Mesenchymal stem cell (in vitro differentiated cells and primary cell): ENCODE measurements around the gene ATF7.

Experiments used
- DNase-seq: peaks from one replicate; pipeline ENCODE4 v3.0.0-alpha.2; 2013
- H2AFZ ChIP-seq: one replicate; pipeline ENCODE4 v1.6.1; 2013; ENCODE audit warnings: low read depth, mild to moderate bottlenecking, control low read depth, inconsistent platforms, low read length, moderate library complexity
- H2AK5ac ChIP-seq: 2 replicates; pipeline ENCODE4 v1.6.1; 2013; ENCODE audit warnings: low read length, moderate library complexity, mild to moderate bottlenecking, inconsistent platforms; ENCODE audit not compliant: severe bottlenecking
- H2BK120ac ChIP-seq: one replicate; pipeline ENCODE4 v1.6.1; 2013; ENCODE audit warnings: low read depth, mild to moderate bottlenecking, inconsistent platforms, low read length, moderate library complexity
- H2BK12ac ChIP-seq, 2 experiments: one replicate each; pipeline ENCODE4 v1.6.1; 2013; ENCODE audit warnings: inconsistent platforms in 2 of 2, low read length in 2 of 2, mild to moderate bottlenecking in 2 of 2, moderate library complexity in 2 of 2, control low read depth in 1 of 2
- H2BK15ac ChIP-seq: one replicate; pipeline ENCODE4 v1.6.1; 2013; ENCODE audit warnings: mild to moderate bottlenecking, low read depth, inconsistent platforms; ENCODE audit not compliant: poor library complexity, severe bottlenecking
- H2BK5ac ChIP-seq: 2 replicates; pipeline ENCODE4 v1.6.1; 2013; ENCODE audit warnings: low read depth, mild to moderate bottlenecking, low read length, control low read depth, inconsistent platforms; ENCODE audit not compliant: poor library complexity, severe bottlenecking
- H3K14ac ChIP-seq, 2 experiments: one replicate each; pipeline ENCODE4 v1.6.1; 2013; ENCODE audit warnings: inconsistent platforms in 2 of 2, low read length in 2 of 2, control low read depth in 1 of 2, mild to moderate bottlenecking in 1 of 2, moderate library complexity in 1 of 2
- H3K18ac ChIP-seq, 2 experiments: one replicate each; pipeline ENCODE4 v1.6.1; 2013; ENCODE audit warnings: inconsistent platforms in 2 of 2, low read length in 2 of 2, control low read depth in 1 of 2, low read depth in 1 of 2, mild to moderate bottlenecking in 1 of 2
- H3K23ac ChIP-seq, 2 experiments: one replicate each; pipeline ENCODE4 v1.6.1; 2013; ENCODE audit warnings: inconsistent platforms in 2 of 2, low read length in 2 of 2, mild to moderate bottlenecking in 2 of 2, moderate library complexity in 2 of 2, control low read depth in 1 of 2
- H3K27ac ChIP-seq: 2 replicates; pipeline ENCODE4 v1.5.1; 2013; ENCODE audit warnings: mild to moderate bottlenecking, moderate library complexity, low read length, control low read depth, inconsistent platforms; ENCODE audit not compliant: poor library complexity, severe bottlenecking
- H3K27me3 ChIP-seq, 2 experiments: 2 replicates each; pipeline versions ENCODE4 v1.6.1 to v1.7.0; 2013; ENCODE audit warnings: low read length in 2 of 2, mild to moderate bottlenecking in 2 of 2, moderate library complexity in 2 of 2, control low read depth in 1 of 2, inconsistent platforms in 1 of 2; ENCODE audit not compliant: control insufficient read depth in 1 of 2, insufficient read depth in 1 of 2
- H3K36me3 ChIP-seq, 2 experiments: 2 replicates each; pipeline versions ENCODE4 v1.6.1 to v1.7.0; 2013; ENCODE audit warnings: low read length in 2 of 2, control low read depth in 1 of 2, inconsistent platforms in 1 of 2, low read depth in 1 of 2, mild to moderate bottlenecking in 1 of 2; ENCODE audit not compliant: insufficient read depth in 2 of 2, control insufficient read depth in 1 of 2
- H3K4ac ChIP-seq, 2 experiments: one replicate each; pipeline ENCODE4 v1.6.1; 2013; ENCODE audit warnings: inconsistent platforms in 2 of 2, low read length in 2 of 2, mild to moderate bottlenecking in 2 of 2, moderate library complexity in 2 of 2, control low read depth in 1 of 2, low read depth in 1 of 2
- H3K4me1 ChIP-seq: 2 replicates; pipeline ENCODE4 v1.6.1; 2013; ENCODE audit warnings: low read depth, low read length, control low read depth; ENCODE audit not compliant: control insufficient read depth, insufficient read depth
- H3K4me2 ChIP-seq: 2 replicates; pipeline ENCODE4 v1.6.1; 2013; ENCODE audit warnings: low read length, mild to moderate bottlenecking, inconsistent platforms; ENCODE audit not compliant: poor library complexity, severe bottlenecking
- H3K4me3 ChIP-seq, 2 experiments: 2 replicates each; pipeline versions ENCODE4 v1.5.1 to v1.7.0; 2013; ENCODE audit warnings: low read length in 2 of 2, mild to moderate bottlenecking in 2 of 2, control low read depth in 1 of 2, low read depth in 1 of 2; ENCODE audit not compliant: insufficient read depth in 1 of 2
- H3K79me1 ChIP-seq: replicated peaks from 2 replicates; pipeline ENCODE4 v1.6.1; 2013; ENCODE audit warnings: mild to moderate bottlenecking, control low read depth, low read length, inconsistent platforms; ENCODE audit not compliant: poor library complexity, severe bottlenecking
- H3K9ac ChIP-seq: 2 replicates; pipeline ENCODE4 v1.7.0; 2013; ENCODE audit warnings: mild to moderate bottlenecking, low read length, moderate library complexity
- H3K9me3 ChIP-seq: 2 replicates; pipeline ENCODE4 v1.7.0; 2013; ENCODE audit warnings: mild to moderate bottlenecking, low read length; ENCODE audit not compliant: control insufficient read depth
- H4K8ac ChIP-seq: one replicate; pipeline ENCODE4 v1.6.1; 2013; ENCODE audit warnings: inconsistent platforms, mild to moderate bottlenecking, low read length, moderate library complexity
- H4K91ac ChIP-seq: one replicate; pipeline ENCODE4 v1.6.1; 2013; ENCODE audit warnings: mild to moderate bottlenecking, low read length, inconsistent platforms
- WGBS: methylation state at CpG from one replicate; pipeline ENCODE4 v1.1.7; 2013; ENCODE audit warnings: mixed read lengths; 5-methylcytosine and 5-hydroxymethylcytosine counted together

Gene ATF7

DNA sequence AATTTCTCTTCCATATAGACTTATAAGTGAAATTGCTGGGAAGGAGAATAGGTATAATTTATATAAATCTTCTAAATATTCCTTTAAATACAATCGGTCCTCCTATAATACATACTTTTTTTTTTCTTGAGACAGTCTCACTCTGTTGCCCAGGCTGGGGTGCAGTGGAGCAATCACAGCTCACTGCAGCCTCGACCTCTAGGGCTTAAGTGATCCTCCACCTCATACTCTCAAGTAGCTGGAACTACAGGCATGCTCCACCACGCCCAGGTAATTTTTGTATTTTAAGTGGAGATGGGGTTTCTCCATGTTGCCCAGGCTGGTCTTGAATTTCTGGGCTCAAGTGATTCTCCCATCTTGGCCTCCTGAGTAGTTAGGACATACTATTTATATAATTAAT is 89.2 kb downstream of the ATF7 start:
- H3K27ac ChIP-seq, result no peak overlapping the region
- no peak overlapping the region for H3K9ac ChIP-seq
- H3K23ac ChIP-seq, result no peak overlapping the region
- H3K4me1 ChIP-seq, result no peaks in the 10 kb centered on the region
- no peak overlapping the region for H2BK120ac ChIP-seq
- H3K36me3 ChIP-seq, result peaks cover 35 to 83% of the 10 kb centered on the region in 2 experiments
- H2BK12ac ChIP-seq, result no peak overlapping the region
- H4K8ac ChIP-seq, result no peak overlapping the region
- no peak overlapping the region for H4K91ac ChIP-seq
- 100% methylated on average over 1 of the region's 3 CpGs for WGBS
- H3K4ac ChIP-seq, result no peak overlapping the region
- H3K18ac ChIP-seq, result no peak overlapping the region
- H3K27me3 ChIP-seq, result no peaks in the 10 kb centered on the region
- DNase-seq, result no peak
- no peak overlapping the region for H2AK5ac ChIP-seq
- H3K9me3 ChIP-seq, result no peaks in the 10 kb centered on the region
- H2AFZ ChIP-seq, result no peak overlapping the region
- no peak overlapping the region for H3K4me3 ChIP-seq
- no peak overlapping the region for H2BK5ac ChIP-seq
- no peak overlapping the region for H3K14ac ChIP-seq
- peaks cover 8% of the 10 kb centered on the region for H3K79me1 ChIP-seq
- H2BK15ac ChIP-seq, result no peak overlapping the region
- H3K4me2 ChIP-seq, result no peak overlapping the region

DNA sequence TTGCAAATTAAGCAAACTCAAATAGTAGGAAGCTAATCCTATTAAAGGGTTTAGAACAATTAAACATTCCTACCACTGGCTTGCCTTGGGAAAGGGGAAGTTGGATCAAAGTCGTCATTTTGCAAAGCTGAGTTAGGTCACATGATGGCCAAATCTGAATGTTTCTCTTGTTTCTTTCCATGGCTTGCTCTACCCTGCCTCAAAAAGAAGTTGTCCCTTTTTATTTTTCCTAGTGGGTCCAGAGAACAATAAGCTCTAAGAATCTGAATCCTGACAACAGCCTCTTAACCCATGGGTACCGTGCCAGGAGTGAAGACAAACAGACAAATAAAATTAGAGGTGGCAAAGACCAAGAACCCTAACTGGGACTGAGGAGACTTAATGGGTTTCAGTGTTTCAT is 92.7 kb downstream of the ATF7 start:
- Histone ChIP-seq H2BK5ac (no peak overlapping the region), H4K91ac (no peak overlapping the region), H3K27ac (no peak overlapping the region), H2BK12ac (no peak overlapping the region), H3K9me3 (no peaks in the 10 kb centered on the region), H3K4me1 (no peaks in the 10 kb centered on the region), H3K14ac (no peak overlapping the region), H2BK15ac (no peak overlapping the region), H2BK120ac (no peak overlapping the region), H2AFZ (no peak overlapping the region), H3K4me2 (no peak overlapping the region), H2AK5ac (no peak overlapping the region), H4K8ac (no peak overlapping the region), H3K4me3 (no peak overlapping the region), H3K36me3 (peaks cover 41 to 69% of the 10 kb centered on the region in 2 experiments), H3K79me1 (peaks cover 13% of the 10 kb centered on the region), H3K27me3 (no peaks in the 10 kb centered on the region), H3K23ac (no peak overlapping the region), H3K18ac (no peak overlapping the region), H3K9ac (no peak overlapping the region), H3K4ac (no peak overlapping the region)
- WGBS, result 100% methylated on average over 1 of the region's 2 CpGs
- DNase-seq, result no peak

DNA sequence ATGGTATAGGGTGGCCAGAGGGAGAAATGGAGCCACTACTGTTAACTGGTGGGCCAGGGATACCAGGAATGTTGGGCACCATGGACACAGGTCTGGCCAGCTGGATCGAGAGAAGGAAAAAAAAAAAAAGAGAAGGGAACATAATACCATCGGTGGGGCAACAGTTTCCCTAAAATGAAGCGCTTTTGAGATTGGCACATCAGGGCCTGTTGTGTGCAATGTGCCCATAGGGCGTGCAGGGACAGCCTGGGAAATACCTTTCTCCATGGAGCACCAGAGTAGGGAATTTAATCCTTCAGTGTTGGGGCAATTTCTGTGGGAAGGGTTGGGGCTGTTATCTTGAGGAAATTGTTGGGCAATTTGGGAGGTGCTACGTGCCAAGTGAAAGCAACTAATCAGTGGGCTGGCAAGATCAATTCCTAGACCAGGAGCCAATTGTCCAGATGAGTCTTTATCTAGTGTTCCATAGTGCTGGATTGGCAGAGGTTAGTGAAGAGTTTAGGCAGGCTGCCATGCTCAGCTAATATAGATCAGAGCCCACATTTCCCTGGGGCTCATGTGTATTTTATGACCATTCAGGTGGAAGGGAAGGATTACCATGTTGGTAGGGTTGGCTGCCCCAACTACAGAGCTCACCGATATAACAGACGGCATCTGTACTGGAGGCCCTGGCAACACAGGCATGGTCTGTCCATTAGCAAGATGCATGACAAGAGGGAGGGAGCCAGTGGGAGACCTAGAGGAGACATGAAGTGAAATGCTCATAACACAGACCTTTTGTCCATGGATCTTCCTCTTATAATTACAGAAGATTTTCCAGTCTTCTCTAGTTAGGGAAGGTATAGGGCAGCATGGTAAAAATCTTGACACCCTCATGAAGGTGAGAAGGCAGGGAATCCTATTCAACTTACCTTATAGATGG is 93.4 kb downstream of the ATF7 start:
- no peak overlapping the region for H4K91ac ChIP-seq
- no peak overlapping the region for H2AFZ ChIP-seq

DNA sequence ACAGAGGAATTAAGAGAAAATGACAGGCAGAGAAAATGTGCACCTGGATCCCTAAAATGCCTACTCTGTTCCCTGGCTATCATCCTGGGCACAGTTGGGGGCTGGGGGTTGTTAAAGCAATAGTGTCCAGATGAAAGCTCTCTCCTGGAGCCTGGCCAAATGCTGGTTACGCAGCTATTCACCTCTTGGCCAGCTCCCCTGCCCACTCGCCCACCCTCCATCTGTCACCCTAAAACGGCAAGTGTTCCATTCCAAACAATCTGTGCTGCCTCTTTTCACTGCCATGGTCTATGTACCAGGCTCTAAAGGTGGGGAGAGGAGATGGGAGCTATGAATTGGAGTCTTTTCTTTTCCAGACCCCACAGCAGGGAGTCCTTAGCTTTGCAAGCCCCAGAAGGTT is 94.2 kb downstream of the ATF7 start:
- Histone ChIP-seq H2BK5ac (no peak overlapping the region), H3K79me1 (peaks cover 16% of the 10 kb centered on the region)
- WGBS, result 90% methylated on average over 2 of the region's 3 CpGs

More for the DNA sequence above, 93.4 kb downstream of the ATF7 start:
- Histone ChIP-seq H2BK120ac (no peak overlapping the region), H3K36me3 (peaks cover 41 to 71% of the 10 kb centered on the region in 2 experiments), H3K27me3 (no peaks in the 10 kb centered on the region), H2BK12ac (no peak overlapping the region), H4K8ac (no peak overlapping the region), H2BK5ac (no peak overlapping the region), H3K4me1 (no peaks in the 10 kb centered on the region), H2AK5ac (no peak overlapping the region), H3K79me1 (peaks cover 13% of the 10 kb centered on the region), H2BK15ac (no peak overlapping the region), H3K27ac (no peak overlapping the region), H3K9ac (no peak overlapping the region), H3K14ac (no peak overlapping the region), H3K4me2 (no peak overlapping the region), H3K18ac (no peak overlapping the region), H3K23ac (no peak overlapping the region), H3K4ac (no peak overlapping the region), H3K9me3 (no peaks in the 10 kb centered on the region), H3K4me3 (no peak overlapping the region)
- 97% methylated on average over 7 of the region's 7 CpGs for WGBS
- DNase-seq, result no peak

More for the DNA sequence above, 94.2 kb downstream of the ATF7 start:
- Histone ChIP-seq H4K91ac (no peak overlapping the region), H3K9me3 (no peaks in the 10 kb centered on the region), H2BK12ac (no peak overlapping the region), H3K4me3 (no peak overlapping the region), H4K8ac (no peak overlapping the region), H2AK5ac (no peak overlapping the region), H3K14ac (no peak overlapping the region), H3K4me1 (no peaks in the 10 kb centered on the region), H3K4me2 (no peak overlapping the region), H3K4ac (no peak overlapping the region), H2BK120ac (no peak overlapping the region), H3K9ac (no peak overlapping the region), H2BK15ac (no peak overlapping the region), H3K27ac (no peak overlapping the region), H3K23ac (no peak overlapping the region), H3K18ac (no peak overlapping the region), H2AFZ (no peak overlapping the region), H3K27me3 (no peaks in the 10 kb centered on the region), H3K36me3 (peaks cover 47 to 70% of the 10 kb centered on the region in 2 experiments)
- no peak for DNase-seq
